Esophagus squamous epithelium (tissue), 4 donors: ENCODE measurements around the gene GALNT2.

Experiments
- CTCF ChIP-seq, 6 experiments: fragments of 450-650 bp in 4 of 6; fragments of 200-600 bp in 2 of 6; sonication (generic) in 2 of 6; IDR thresholded peaks; one replicate each; pipeline ENCODE4 v1.5.1; 2016 to 2019; ENCODE audit warnings: antibody characterized with exemption in 6 of 6, mild to moderate bottlenecking in 4 of 6, moderate library complexity in 4 of 6
- POLR2A ChIP-seq, 4 donors: fragments of 450-650 bp; IDR thresholded peaks; one replicate each; pipeline ENCODE4 v1.6.1; 2017; ENCODE audit warnings: antibody characterized with exemption in 4 of 4, mild to moderate bottlenecking in 4 of 4, moderate library complexity in 3 of 4

DNA sequence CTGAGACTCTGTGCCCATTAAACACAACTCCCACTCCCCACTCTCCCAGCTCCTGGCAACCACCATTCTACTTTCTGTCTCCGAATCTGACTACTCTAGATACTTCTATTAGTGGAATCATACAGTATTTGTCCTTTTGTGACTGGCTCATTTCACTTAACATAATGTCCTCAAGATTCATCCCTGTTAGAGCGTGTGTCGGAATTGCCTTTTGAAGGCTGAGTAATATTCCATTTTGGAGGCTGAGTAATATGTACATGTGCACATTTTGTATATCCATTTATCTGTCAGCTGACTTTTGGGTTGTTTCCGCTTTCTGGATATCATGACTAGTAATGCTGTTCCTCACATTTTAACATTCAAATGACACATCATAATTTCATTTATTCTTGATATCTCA lies 30.3 kb downstream of the GALNT2 start:
- no peak for TF ChIP-seq CTCF (IDR thresholded peaks at IDR 0.05)
- no peak for TF ChIP-seq POLR2A (IDR thresholded peaks at IDR 0.05)
